Fibroblast of lung (primary cell): ENCODE measurements around the gene HPSE2. TPM values are rescaled to one million over a fixed set of nuclear protein-coding genes. Genes with fewer than 3 reads are reported as not detected.

Experiments
- DNase-seq, 2 donors: peaks; one replicate each; pipeline versions ENCODE4 v3.0.0 to v3.0.0-alpha.2; 2010; ENCODE audit warnings: low read depth in 2 of 2
- H2AFZ ChIP-seq: 2 replicates; pipeline ENCODE4 v1.5.1; 2012; ENCODE audit warnings: low read length, control low read depth, inconsistent platforms
- H3K27ac ChIP-seq: 2 replicates; pipeline ENCODE4 v1.5.1; 2011; ENCODE audit warnings: low read length, control low read depth; ENCODE audit not compliant: insufficient read depth
- H3K27me3 ChIP-seq: 2 replicates; pipeline ENCODE4 v1.5.1; 2011; ENCODE audit warnings: mild to moderate bottlenecking, low read length; ENCODE audit not compliant: control insufficient read depth, insufficient read depth
- H3K36me3 ChIP-seq: 2 replicates; pipeline ENCODE4 v1.5.1; 2011; ENCODE audit warnings: low read length; ENCODE audit not compliant: control insufficient read depth, insufficient read depth
- H3K4me1 ChIP-seq: 2 replicates; pipeline ENCODE4 v1.5.1; 2011; ENCODE audit warnings: low read length; ENCODE audit not compliant: control insufficient read depth, insufficient read depth; ENCODE audit errors: extremely low read depth
- H3K4me2 ChIP-seq: 2 replicates; pipeline ENCODE4 v1.5.1; 2011; ENCODE audit warnings: low read length, control low read depth; ENCODE audit not compliant: insufficient read depth; ENCODE audit errors: extremely low read depth
- H3K4me3 ChIP-seq, 4 experiments: fragments of 200-600 bp in 1 of 4; sonication (generic) in 1 of 4; replicated peaks in 1 of 4; 2 replicates each; pipeline ENCODE4 v1.5.1; 2011 to 2016; ENCODE audit warnings: low read length in 4 of 4, low read depth in 3 of 4, mild to moderate bottlenecking in 3 of 4, control low read depth in 2 of 4, inconsistent platforms in 1 of 4, mixed read lengths in 1 of 4; ENCODE audit not compliant: insufficient read depth in 1 of 4; ENCODE audit errors: control extremely low read depth in 1 of 4
- H3K79me2 ChIP-seq: 2 replicates; pipeline ENCODE4 v1.5.1; 2012; ENCODE audit warnings: mild to moderate bottlenecking, low read length, inconsistent platforms; ENCODE audit not compliant: control insufficient read depth, insufficient read depth
- H3K9ac ChIP-seq: 2 replicates; pipeline ENCODE4 v1.5.1; 2011; ENCODE audit warnings: mild to moderate bottlenecking, low read length, control low read depth; ENCODE audit not compliant: insufficient read depth
- H3K9me3 ChIP-seq: 2 replicates; pipeline ENCODE4 v1.5.1; 2012; ENCODE audit warnings: low read depth, low read length; ENCODE audit not compliant: control insufficient read depth, insufficient read depth
- H4K20me1 ChIP-seq: 2 replicates; pipeline ENCODE4 v1.5.1; 2011; ENCODE audit warnings: low read length; ENCODE audit not compliant: control insufficient read depth, insufficient read depth; ENCODE audit errors: extremely low read depth
- CTCF ChIP-seq, 2 donors: IDR thresholded peaks in 1 of 2; conservative IDR thresholded peaks in 1 of 2; 1 replicate in 1 of 2; 2 replicates in 1 of 2; pipeline ENCODE4 v1.5.1; 2011 to 2012; ENCODE audit warnings: low read length in 2 of 2, control low read depth in 1 of 2, inconsistent platforms in 1 of 2, low read depth in 1 of 2, mild to moderate bottlenecking in 1 of 2
- EZH2 ChIP-seq: IDR thresholded peaks from 2 replicates; pipeline ENCODE4 v1.5.1; 2012; ENCODE audit warnings: low read length, control low read depth, mild to moderate bottlenecking; ENCODE audit errors: missing control alignments
- polyA plus RNA-seq, 2 donors: library from polyadenylated mRNA; depleted of rRNA in 1 of 2; stranded (reverse) in 1 of 2; unstranded in 1 of 2; fragments of >200 nt; gene quantifications; 2 replicates each; pipeline ENCODE4 v1.2.1, GENCODE V29; 2011 to 2012; ENCODE audit warnings: missing spikeins in 1 of 2
- total RNA-seq: library from RNA; depleted of rRNA; stranded (reverse); fragments of >200 nt; gene quantifications from 2 replicates; pipeline ENCODE4 v1.2.1, GENCODE V29; 2014

Gene HPSE2
- total and polyA plus RNA-seq, 2 donors (not counting 1 experiment from before 2014, with no cell fraction given), result 0.02 to 0.17 TPM

- H3K4me2 ChIP-seq, result no peak overlapping the region
- H3K27me3 ChIP-seq, result no peaks in the 10 kb centered on the region
- no peak for DNase-seq
- H3K79me2 ChIP-seq, result no peaks in the 10 kb centered on the region
- H4K20me1 ChIP-seq, result no peaks in the 10 kb centered on the region
- H3K9me3 ChIP-seq, result no peaks in the 10 kb centered on the region
- no peak overlapping the region for H3K9ac ChIP-seq
- H3K27ac ChIP-seq, result no peak overlapping the region
- H3K4me1 ChIP-seq, result no peaks in the 10 kb centered on the region
- H2AFZ ChIP-seq, result no peak overlapping the region
- no peak overlapping the region for H3K4me3 ChIP-seq
- H3K36me3 ChIP-seq, result no peaks in the 10 kb centered on the region
- TF ChIP-seq EZH2, result no peak
Measured at GRCh38 chr10:99007457-99007856, 228.2 kb downstream of the HPSE2 start.

- no peak overlapping the region for H3K27ac ChIP-seq
- no peak overlapping the region for H3K4me3 ChIP-seq
- no peaks in the 10 kb centered on the region for H3K36me3 ChIP-seq
- TF ChIP-seq CTCF (conservative IDR thresholded peaks at IDR 0.05 in 1 of 2, IDR thresholded peaks at IDR 0.05 in 1 of 2; ENCODE audit: low read depth in 1 of 2, low read length in 2 of 2), result no peak
- no peak for TF ChIP-seq EZH2
- H3K4me2 ChIP-seq, result no peak overlapping the region
- H2AFZ ChIP-seq, result no peak overlapping the region
- H3K9ac ChIP-seq, result no peak overlapping the region
- DNase-seq, result no peak
- H4K20me1 ChIP-seq, result no peaks in the 10 kb centered on the region
- no peaks in the 10 kb centered on the region for H3K9me3 ChIP-seq
- H3K27me3 ChIP-seq, result no peaks in the 10 kb centered on the region
- no peaks in the 10 kb centered on the region for H3K79me2 ChIP-seq
- H3K4me1 ChIP-seq, result no peaks in the 10 kb centered on the region
Measured at GRCh38 chr10:99005254-99005653, 230.4 kb downstream of the HPSE2 start.

GRCh38 chr10:99004738-99005137 lies 230.9 kb downstream of the HPSE2 start:
- TF ChIP-seq CTCF (conservative IDR thresholded peaks at IDR 0.05 in 1 of 2, IDR thresholded peaks at IDR 0.05 in 1 of 2; ENCODE audit: low read depth in 1 of 2, low read length in 2 of 2) (no peak), EZH2 (no peak)
- no peak overlapping the region for H3K27ac ChIP-seq
- no peak overlapping the region for H3K9ac ChIP-seq
- no peaks in the 10 kb centered on the region for H3K36me3 ChIP-seq
- H3K4me2 ChIP-seq, result no peak overlapping the region
- H3K27me3 ChIP-seq, result no peaks in the 10 kb centered on the region
- no peaks in the 10 kb centered on the region for H4K20me1 ChIP-seq
- no peak overlapping the region for H2AFZ ChIP-seq
- no peaks in the 10 kb centered on the region for H3K9me3 ChIP-seq
- no peaks in the 10 kb centered on the region for H3K4me1 ChIP-seq
- no peak overlapping the region for H3K4me3 ChIP-seq
- DNase-seq, result no peak
- no peaks in the 10 kb centered on the region for H3K79me2 ChIP-seq
